ENCODE results near the gene MTA3.

MTA3 gene

DNA sequence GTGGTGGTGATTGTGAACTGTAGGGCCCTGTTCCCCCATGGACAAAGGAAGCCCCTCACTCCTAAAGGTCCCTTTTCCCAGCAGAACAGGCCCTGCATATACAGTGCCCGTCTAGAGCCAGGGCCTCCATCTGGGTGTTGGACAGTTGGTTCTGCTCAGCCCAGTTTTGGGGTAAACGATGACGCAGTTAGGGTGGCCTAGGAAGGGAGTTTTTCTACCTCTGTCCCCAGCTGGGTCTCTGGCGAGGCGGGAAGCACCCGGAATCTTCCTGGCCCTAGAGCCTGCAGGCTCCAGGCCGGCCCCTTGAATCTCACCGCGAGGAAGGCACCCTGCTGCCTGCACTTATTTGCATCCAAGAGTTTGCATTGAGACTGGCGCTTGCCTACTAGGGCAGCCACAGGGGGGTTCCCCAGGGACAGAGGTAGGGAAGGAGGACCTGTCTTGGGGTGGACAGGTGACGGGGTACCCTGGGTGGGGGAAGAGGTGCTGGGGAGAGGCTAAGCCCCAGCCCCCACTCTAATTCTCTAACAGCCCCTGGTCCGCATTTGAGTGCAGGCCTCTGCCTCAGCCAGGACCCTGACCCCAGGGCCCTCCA lies 529 bp upstream of the MTA3 start:
- TF ChIP-seq, protein P1, sequence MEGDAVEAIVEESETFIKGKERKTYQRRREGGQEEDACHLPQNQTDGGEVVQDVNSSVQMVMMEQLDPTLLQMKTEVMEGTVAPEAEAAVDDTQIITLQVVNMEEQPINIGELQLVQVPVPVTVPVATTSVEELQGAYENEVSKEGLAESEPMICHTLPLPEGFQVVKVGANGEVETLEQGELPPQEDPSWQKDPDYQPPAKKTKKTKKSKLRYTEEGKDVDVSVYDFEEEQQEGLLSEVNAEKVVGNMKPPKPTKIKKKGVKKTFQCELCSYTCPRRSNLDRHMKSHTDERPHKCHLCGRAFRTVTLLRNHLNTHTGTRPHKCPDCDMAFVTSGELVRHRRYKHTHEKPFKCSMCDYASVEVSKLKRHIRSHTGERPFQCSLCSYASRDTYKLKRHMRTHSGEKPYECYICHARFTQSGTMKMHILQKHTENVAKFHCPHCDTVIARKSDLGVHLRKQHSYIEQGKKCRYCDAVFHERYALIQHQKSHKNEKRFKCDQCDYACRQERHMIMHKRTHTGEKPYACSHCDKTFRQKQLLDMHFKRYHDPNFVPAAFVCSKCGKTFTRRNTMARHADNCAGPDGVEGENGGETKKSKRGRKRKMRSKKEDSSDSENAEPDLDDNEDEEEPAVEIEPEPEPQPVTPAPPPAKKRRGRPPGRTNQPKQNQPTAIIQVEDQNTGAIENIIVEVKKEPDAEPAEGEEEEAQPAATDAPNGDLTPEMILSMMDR (IDR thresholded peaks at IDR 0.05; ENCODE audit: low read depth, low read length), result no peak
- TF ChIP-seq MYC (IDR thresholded peaks at IDR 0.05; ENCODE audit: low read depth, low read length), result no peak
- no peak for TF ChIP-seq MAX (IDR thresholded peaks at IDR 0.05; ENCODE audit: low read depth, low read length)
- TF ChIP-seq POLR2A (IDR thresholded peaks at IDR 0.05; ENCODE audit: extremely low read depth, insufficient read length), result no peak
- H3K4me3 ChIP-seq (ENCODE audit: low read depth, low read length), result no peak overlapping the region
- peak; percentile 66 for DNase-seq (ENCODE audit: low read depth)

GRCh38 chr2:42569116-42569711 lies 782 bp downstream of the MTA3 start:
- DNase-seq (ENCODE audit: low read depth), result peak; percentile 63
- TF ChIP-seq POLR2A (IDR thresholded peaks at IDR 0.05; ENCODE audit: extremely low read depth, insufficient read length), result no peak
- TF ChIP-seq, protein P1 (IDR thresholded peaks at IDR 0.05; ENCODE audit: low read depth, low read length), result no peak
- TF ChIP-seq MYC (IDR thresholded peaks at IDR 0.05; ENCODE audit: low read depth, low read length), result no peak
- no peak for TF ChIP-seq MAX (IDR thresholded peaks at IDR 0.05; ENCODE audit: low read depth, low read length)

GRCh38 chr2:42569883-42570282 lies 1.5 kb downstream of the MTA3 start:
- peak; percentile 52 for DNase-seq (ENCODE audit: low read depth)
- no peak for TF ChIP-seq MYC (IDR thresholded peaks at IDR 0.05; ENCODE audit: low read depth, low read length)
- TF ChIP-seq, protein P1 (IDR thresholded peaks at IDR 0.05; ENCODE audit: low read depth, low read length), result no peak
- TF ChIP-seq MAX (IDR thresholded peaks at IDR 0.05; ENCODE audit: low read depth, low read length), result no peak
- no peak for TF ChIP-seq POLR2A (IDR thresholded peaks at IDR 0.05; ENCODE audit: extremely low read depth, insufficient read length)
- H3K4me3 ChIP-seq (ENCODE audit: low read depth, low read length), result peak overlapping the region; percentile 81

More at GRCh38 chr2:42569116-42569711, 782 bp downstream of the MTA3 start:
- H3K4me3 ChIP-seq (ENCODE audit: low read depth, low read length), result peak overlapping the region; percentile 81

GRCh38 chr2:42572297-42573081 lies 4.1 kb downstream of the MTA3 start:
- no peak overlapping the region for H3K4me3 ChIP-seq (ENCODE audit: low read depth, low read length)
- peak; percentile 52 for DNase-seq (ENCODE audit: low read depth)
- TF ChIP-seq POLR2A (IDR thresholded peaks at IDR 0.05; ENCODE audit: extremely low read depth, insufficient read length) (no peak), MYC (IDR thresholded peaks at IDR 0.05; ENCODE audit: low read depth, low read length) (no peak), MAX (IDR thresholded peaks at IDR 0.05; ENCODE audit: low read depth, low read length) (no peak)
- TF ChIP-seq, protein P1 (IDR thresholded peaks at IDR 0.05; ENCODE audit: low read depth, low read length), result no peak

DNA sequence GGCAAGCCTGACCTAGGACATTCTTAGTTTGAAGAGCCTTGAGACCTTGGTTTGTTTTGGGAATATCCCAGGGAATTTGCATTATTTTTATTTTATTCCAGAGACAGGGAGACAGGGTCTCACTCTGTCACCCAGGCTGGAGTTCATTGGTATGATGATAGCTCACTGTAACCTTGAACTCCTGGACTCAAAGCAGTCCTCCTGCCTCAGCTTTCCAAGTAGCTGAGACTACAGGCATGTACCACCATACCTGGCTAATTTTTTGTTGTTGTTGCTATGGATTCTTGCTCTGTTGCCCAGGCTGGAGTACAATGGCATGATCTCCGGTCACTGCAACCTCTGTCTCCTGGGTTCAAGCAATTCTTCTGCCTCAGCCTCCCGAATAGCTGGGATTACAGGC lies 4.8 kb downstream of the MTA3 start:
- TF ChIP-seq MAX (IDR thresholded peaks at IDR 0.05; ENCODE audit: low read depth, low read length) (no peak), MYC (IDR thresholded peaks at IDR 0.05; ENCODE audit: low read depth, low read length) (no peak)
- TF ChIP-seq, protein P1 (IDR thresholded peaks at IDR 0.05; ENCODE audit: low read depth, low read length), result no peak
- DNase-seq (ENCODE audit: low read depth), result no peak
- H3K4me3 ChIP-seq (ENCODE audit: low read depth, low read length), result no peak overlapping the region

Measured in NB4 (cell line).